Motor neuron (in vitro differentiated cells): ENCODE measurements around the gene TOMM7. TPM values are rescaled to one million over a fixed set of nuclear protein-coding genes. Genes with fewer than 3 reads are reported as not detected.

Source experiments
- ATAC-seq, 8 experiments: fragments of 200-7000 bp; cut with Tn5 transposase; replicated peaks in 6 of 8; 2 replicates each; pipeline ENCODE4 v1.8.0; 2021; ENCODE audit warnings: mild to moderate bottlenecking in 8 of 8, moderate library complexity in 8 of 8
- H3K27ac ChIP-seq, 2 donors: fragments of 250-450 bp; sonication (Bioruptor Pico); 2 replicates each; pipeline ENCODE4 v1.9.0; 2021; ENCODE audit warnings: antibody characterized with exemption in 2 of 2, mild to moderate bottlenecking in 2 of 2, moderate library complexity in 1 of 2
- H3K4me1 ChIP-seq, 2 donors: fragments of 250-450 bp; sonication (Bioruptor Pico); replicated peaks in 1 of 2; 2 replicates each; pipeline ENCODE4 v1.6.1; 2021; ENCODE audit warnings: antibody characterized with exemption in 2 of 2, mild to moderate bottlenecking in 2 of 2, moderate library complexity in 1 of 2
- H3K4me3 ChIP-seq, 5 donors: fragments of 250-450 bp; sonication (Bioruptor Pico); 2 replicates each; pipeline ENCODE4 v1.9.0; 2021; ENCODE audit warnings: antibody characterized with exemption in 5 of 5, mild to moderate bottlenecking in 5 of 5, moderate library complexity in 4 of 5
- WGBS, 10 experiments: fragments of 450-650 bp; shearing (Covaris generic); methylation state at CpG; one replicate each; pipeline ENCODE4 v1.0.0; 2022; 5-methylcytosine and 5-hydroxymethylcytosine counted together
- in situ Hi-C, 9 experiments: fragments of 400-800 bp; cut with MboI; loops; one replicate each; pipeline ENCODE4 v1.15.0; 2021; ENCODE audit warnings: low sequenced_read_pairs in 9 of 9, low pct_unique_long_range_greater_than_20kb in 2 of 9; ENCODE audit not compliant: unreplicated experiment in 9 of 9
- total RNA-seq, 8 experiments: library from RNA; unstranded; fragments of 300-600 nt; gene quantifications; 2 replicates each; pipeline versions ENCODE4 v1.2.3 to v1.2.4, GENCODE V29; 2022

TOMM7 gene
- total RNA-seq, 8 experiments from 2014 or later: 153 to 386 (median 246) TPM

DNA sequence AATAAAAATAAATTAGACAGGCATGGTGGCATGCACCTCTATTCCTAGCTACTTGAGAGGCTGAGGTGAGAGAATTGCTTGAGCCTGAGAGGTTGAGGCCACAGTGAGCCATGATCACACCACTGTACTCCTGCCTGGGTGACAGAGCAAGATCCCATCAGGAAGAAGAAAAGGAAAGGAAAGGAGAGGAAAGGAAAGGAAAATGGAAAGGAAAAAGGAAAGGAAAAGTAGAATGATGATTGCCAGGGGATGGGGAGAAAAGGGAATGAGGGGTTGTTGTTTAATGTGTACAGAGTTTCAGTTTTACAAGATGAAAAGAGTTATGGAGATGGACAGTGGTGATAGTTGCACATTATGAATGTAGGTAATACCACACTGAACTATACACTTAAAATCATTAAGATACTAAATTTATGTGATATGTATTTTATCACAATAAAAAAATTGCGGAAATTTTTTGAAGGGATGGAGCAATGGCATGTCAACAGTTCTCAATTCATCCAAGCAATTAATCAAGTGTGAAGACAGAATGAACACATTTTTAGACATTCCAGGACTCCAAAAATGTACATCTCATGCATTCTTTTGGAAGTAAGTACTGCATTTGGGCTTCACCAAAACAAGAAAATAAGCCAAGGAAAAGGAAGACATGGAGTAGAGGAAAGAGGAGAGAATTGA lies 51.3 kb downstream of the TOMM7 start:
- no peak for ATAC-seq
- in situ Hi-C loops: no loop called here
- WGBS, 10 experiments: 50 to 100% (median 82%) methylated on average over 1 of the region's 1 CpG; no CpG with 5 or more reads in 2 of the 10 experiments
- Histone ChIP-seq H3K4me3 (no peak overlapping the region), H3K27ac (no peak overlapping the region), H3K4me1 (no peaks in the 10 kb centered on the region)

DNA sequence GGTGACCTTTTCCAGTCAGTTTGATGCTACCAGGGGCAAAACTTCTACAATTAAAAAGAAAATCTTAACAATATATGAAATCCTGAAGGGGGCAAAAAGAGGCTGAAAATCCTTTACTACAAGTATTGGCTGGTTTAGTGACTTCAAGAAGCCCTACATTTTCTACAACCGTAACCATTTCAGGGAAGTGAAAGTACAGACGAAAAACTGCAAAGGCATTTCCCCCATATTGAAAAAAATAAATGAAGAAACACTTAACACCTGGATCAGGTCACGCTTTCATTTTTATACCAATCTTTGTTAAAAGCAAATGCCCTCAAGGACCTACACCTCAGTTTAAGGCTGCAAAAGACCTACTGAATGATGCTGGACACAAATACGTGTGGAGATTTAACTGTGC lies 57.0 kb downstream of the TOMM7 start:
- in situ Hi-C loops: no loop called here
- no peak overlapping the region for H3K27ac ChIP-seq
- no peaks in the 10 kb centered on the region for H3K4me1 ChIP-seq
- no peak for ATAC-seq
- 41 to 100% (median 77%) methylated on average over 1 to 4 of the region's 4 CpGs; no CpG with 5 or more reads in 1 of the 10 experiments for WGBS, 10 experiments
- H3K4me3 ChIP-seq: no peak overlapping the region

Other genes starting within 250 kb of the TOMM7 start
- gene IL6, start 95.6 kb downstream of the TOMM7 start, total RNA-seq: 1 to 10 TPM in 4 of 8 experiments, not detected in 4; 1.0 to 9.3 (median 3.5) TPM
- 10 to 100 TPM; 21.3 to 76.3 (median 31.3) TPM for gene HYCC1, start 191.3 kb upstream of the TOMM7 start, total RNA-seq